Endometrium (tissue), 2 donors: ENCODE measurements around the gene LTBR.
"Not testable (repeated sequence)": the region's sequence is repeated elsewhere in the genome, so short reads cannot be mapped to it uniquely, and the experiment has no call there.

Source experiments
- FAIRE-seq: peaks from 2 replicates; lab custom pipeline; 2012; peaks lifted over from hg19 to GRCh38; lab: Jason Lieb, UNC
- donor health status: control.
- donor health status: control.

The LTBR gene

DNA sequence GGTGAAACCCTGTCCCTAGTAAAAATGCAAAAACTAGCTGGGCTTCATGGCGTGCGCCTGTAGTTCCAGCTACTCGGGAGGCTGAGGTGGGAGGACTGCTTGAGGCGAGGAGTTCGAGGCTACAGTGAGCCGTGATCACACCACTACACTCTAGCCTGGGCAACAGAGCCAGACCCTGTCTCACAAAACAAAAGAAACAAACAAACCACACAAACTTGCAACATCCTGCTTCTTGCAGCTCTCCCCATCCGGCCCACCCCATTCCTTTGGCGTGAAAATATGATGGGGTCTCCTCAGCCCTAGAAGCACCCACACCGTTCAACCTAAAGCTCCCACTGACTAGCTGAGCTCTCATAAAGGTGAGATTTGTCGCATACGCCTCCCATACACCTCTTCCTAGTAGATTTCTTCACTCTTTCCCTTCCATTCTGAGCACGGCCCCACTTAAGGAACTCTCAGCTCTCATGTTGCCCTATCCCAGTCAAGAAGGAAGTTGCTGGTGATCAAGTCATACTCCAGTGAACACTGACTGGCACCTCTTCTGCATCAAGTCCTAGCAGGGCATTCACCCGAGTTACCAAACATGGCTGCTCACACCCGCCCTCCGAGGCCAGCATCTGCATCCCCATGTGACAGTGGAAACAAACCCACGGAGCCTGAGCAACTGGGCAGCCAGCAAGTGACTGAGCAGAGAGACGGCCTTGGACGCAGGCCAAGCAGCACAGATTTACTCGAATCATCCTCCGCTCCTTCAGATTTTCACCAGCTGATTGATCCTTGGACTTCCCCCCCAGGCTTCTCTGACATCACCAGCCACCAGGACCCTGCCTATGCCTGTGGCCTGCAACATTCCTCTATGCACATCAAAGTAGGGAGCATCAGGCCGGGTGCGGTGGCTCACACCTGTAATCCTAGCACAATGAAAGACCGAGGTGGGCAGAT, 41.9 kb downstream of the LTBR start:
- no peak for FAIRE-seq

DNA sequence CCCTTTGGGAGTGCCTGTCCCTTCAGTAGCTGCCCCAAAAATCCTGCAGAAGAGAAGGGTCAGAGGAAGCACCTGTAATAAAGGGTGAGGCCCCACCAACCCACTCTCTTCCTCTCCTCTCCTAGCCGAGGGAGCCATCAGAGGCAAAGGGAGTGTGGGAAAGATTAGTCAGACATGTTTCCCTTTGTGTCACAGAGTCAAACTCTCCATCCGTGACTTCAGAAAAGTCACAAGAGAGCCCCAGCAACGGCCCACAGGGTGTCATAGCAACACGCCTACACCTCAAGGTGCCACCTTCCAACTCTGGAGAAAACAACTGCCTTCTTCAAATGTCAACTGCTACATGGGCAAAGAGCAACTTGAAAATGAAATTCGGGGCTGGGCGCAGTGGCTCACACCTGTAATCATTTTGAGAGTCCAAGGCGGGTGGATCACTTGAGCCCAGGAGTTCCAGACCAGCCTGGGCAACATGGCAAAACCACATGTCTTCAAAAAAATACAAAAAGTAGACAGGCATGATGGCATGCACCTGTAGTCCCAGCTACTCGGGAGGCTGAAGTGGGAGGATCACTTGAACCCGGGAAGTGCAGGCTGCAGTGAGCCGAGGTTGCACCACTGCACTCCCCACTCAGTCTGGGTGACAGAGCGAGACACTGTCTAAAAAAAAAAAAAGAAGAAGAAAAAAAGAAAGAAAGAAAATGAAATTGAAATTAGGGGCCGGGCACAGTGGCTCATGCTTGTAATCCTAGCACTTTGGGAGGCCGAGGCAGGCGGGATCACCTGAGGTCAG, 43.1 kb downstream of the LTBR start:
- no peak for FAIRE-seq

DNA sequence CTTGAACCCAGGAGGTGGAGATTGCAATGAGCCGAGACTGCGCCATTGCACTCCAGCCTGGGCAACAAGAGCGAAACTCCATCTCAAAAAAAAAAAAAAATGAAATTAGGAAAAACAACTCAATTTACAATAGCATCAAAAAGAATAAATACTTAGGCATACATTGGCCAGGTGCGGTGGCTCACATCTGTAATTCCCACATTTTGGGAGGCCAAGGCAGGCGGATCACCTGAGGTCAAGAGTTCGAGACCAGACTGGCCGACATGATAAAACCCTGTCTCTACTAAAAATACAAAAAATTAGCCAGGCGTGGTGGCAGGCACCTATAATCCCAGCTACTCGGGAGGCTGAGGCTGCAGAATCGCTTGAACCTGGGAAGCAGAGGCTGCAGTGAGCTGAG, 43.8 kb downstream of the LTBR start:
- not testable (repeated sequence) for FAIRE-seq

DNA sequence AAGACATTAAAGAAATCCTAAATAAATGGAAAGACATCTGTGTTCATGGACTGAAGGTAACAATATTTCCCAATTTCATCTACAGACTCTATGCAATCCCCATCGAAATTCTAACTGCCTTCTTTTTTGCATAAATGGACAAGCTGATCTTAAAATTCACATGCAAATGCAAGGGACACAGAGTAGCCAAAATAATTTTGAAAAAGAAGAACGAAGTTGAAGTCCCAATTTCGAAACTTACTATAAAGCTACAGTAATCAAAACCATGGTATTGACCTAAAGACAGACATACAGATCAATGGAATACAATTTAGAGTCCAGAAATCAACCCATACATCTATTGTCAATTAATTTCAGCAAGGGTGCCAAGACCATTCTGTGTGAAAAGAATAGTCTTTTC, 44.4 kb downstream of the LTBR start:
- FAIRE-seq = no peak

DNA sequence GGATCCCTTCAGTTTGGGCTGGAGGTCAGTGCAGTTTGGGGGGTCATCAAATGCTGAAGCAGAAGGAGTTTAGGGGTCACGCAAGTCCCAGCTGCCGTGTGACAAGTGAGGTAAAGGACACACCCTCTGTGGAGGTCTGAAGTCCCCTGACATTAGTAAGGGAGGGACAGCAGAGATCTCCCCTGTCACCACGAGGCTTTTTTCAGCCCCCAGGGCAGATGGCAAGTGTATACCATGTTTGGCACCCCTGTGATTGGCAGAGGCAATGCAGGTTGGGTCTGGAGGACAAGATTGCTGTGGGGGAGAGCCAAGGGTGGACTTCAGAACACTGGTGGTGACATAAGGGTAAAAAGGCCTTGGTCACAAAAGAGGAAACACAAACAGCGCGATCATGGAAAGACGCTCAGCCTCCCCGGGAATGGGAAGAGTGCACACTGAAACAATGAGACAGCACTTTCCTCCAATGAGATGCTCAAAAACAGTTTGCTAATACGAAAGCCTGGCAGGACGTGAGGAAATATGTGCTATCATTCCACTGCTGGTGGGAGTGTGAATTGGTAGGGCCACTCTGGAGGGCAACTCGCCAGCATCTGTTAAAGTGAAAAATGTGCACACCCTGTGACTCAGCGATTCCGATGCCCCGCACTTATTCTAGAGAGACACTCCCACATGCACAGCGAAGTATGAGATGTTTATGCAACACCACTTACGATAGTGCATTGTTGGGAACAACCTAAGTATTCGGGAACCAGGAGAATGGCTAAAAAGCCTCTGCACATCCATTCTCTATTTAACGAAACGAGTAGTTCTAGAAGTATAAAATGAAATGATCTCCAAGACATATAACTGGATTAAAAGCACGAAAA, 46.4 kb downstream of the LTBR start:
- no peak for FAIRE-seq

DNA sequence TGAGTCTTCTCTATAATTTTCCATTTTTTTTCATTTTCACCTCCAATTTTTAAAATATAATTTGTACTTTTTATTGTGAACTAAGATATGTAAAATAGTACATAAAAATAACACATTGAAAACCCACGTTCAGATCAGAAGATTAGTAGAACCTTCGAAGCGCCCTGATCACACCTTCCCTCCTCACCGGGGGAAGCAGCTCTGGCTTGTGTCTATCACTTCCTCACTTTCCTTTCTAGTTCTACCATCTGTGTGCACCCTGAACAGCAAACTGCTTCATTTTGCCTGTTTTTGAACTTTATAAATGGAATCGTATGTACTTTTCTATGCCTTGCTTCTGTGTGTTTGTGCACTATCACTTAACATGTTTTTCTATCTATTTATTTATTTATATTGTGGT, 49.0 kb downstream of the LTBR start:
- FAIRE-seq = no peak

DNA sequence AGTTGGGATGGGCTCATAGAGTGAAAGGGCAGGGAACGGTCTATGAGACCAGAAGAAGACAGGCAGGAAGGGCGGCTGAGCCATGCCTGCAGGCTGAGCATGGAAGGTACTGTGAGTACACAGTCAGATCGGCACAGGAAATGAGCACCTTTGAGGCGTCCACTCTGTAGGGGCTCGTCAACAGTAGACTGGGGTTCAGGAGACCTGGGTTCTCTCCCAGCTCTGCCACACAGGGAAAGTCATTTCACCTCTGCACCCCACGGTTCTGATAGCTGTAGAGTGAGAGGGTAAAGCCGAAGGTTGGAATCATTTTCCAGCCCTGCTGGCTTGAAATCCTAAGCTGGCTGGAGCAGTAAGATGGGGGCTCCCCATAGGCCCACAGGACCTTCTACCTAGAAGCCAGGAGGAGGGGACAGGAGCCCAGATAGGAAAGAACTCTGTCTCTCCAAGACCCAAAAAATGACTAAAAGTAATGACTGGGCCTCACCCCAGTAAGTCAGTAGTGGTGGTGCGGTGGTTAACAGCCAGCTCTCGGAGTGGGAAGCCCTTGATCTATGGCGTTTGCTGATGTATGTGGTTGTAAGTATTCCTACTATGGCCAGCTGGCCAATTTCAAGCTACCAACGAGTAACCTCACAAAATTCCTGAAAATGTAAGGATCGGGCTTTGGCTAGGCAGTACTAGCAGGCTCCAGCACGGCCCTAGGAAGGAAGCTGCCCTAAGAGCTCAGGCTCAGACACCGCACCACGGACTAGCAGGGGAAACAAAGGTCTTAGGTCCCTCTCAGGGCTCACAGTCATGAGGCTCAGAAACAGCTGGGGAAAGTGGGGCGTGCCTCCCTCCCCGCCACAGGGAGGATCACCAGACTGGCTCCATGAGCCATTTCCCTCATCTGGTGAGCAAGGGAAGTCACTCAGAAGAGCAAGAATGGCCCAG, 50.5 kb downstream of the LTBR start:
- no peak for FAIRE-seq

DNA sequence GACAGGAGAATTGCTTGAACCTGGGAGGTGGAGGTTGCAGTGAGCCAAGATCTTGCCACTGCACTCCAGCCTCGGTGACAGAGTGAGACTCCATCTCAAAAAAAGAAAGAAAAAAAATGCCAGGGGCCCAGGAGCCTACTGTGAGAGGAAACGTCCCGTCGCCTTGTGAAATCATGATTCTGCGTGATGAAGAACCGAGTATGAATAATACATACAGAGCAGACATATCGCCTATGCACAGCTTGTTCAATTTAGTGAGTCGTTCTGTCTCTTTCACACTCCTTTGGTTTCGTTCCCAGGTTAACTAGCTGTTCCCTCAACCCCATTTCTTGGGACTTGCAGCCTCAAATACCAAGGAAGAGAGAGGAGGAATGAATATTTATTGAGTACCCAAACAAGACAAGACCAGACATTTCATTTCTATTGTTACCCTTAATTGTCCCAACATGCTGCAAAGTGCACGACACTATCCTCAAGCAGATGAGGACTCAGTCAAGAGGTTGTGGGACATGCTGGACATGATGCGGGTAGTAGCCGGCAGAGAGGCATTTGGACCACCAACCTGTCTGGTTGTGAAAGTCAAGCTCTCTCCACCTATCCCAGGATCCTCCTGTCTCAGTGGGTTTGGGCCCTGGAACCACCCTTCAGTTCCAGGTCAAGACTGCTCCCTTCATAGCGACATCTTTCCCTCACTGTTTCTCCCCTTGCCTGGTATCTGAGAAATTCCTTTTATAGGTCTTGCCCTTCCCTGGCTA, 52.2 kb downstream of the LTBR start:
- FAIRE-seq = no peak

DNA sequence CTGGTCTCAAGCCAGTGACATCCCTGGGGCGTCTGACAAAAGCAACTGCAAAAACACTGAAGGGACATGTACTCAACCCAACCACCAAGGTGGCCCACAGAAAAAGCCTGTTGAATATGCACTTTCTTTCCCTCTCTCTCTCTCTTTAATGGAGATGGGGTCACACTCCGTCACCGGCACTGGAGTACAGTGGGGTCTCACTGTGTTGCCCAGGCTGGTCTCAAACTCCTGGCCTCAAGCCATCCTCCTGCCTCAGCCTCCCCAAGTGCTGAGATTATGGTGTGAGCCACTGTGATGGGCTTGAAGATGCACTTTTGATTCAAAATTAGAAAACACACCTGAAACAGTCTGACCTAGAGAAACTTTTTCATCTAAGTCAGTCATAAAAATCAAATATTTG, 53.6 kb downstream of the LTBR start:
- FAIRE-seq = no peak

DNA sequence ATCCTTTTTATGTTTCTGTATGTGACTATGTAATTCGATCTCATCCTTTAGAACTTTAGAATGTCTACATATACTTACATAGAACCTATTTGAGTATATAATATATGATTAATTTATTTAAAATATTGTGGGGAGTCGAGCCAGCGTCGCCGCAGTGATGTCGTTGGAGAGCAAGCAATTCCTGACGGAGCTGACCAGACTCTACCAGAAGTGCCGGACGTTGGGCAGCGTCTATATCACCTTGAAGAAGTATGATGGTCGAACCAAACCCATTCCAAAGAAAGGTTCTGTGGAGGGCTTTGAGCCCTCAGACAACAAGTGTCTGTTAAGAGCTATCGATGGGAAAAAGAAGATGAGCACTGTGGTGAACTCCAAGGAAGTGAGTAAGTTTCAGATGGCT, 54.4 kb downstream of the LTBR start:
- no peak for FAIRE-seq

DNA sequence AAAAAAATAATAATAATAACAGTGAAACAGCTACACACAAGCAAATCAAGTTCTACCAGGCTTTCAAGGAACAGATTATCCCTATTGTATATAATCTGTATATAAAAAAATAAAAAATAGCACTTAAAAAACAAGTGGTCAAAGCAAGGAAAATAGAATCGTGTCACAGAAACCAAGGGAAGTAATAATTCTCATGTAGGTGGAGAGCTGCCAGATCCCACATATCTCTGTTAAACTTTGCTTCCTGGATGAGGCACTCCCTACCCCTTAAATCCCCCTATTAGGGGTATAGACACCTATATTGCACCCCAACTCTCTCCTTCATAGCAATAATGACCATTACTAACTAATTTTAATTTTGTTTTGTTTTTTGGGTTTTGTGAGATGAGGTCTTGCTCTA, 56.4 kb downstream of the LTBR start:
- no peak for FAIRE-seq
